MCF 10A (cell line): ENCODE data around the gene NAV1. TPM values are rescaled to one million over a fixed set of nuclear protein-coding genes. Genes with fewer than 3 reads are reported as not detected.

Experiments used
- BruUV-seq: library from RNA; stranded (reverse); fragments of 400-500 nt; replicated peaks from 2 replicates; lab custom pipeline; 2021; lab: Mats Ljungman, UMichigan
- CTCF ChIA-PET: fragments of 300-600 bp; sonication (Branson Sonifier 250); formaldehyde crosslinking; extraction: SDS; loops from one replicate; lab custom pipeline; 2021; ENCODE audit warnings: antibody characterized with exemption, inconsistent platforms; lab: Yijun Ruan, JAX
- POLR2A ChIA-PET: fragments of 300-600, 350-650 bp; sonication (Branson Sonifier 250); formaldehyde crosslinking; extraction: SDS; loops from one replicate; lab custom pipeline; 2020; ENCODE audit warnings: antibody characterized with exemption, inconsistent platforms; lab: Yijun Ruan, JAX
- DNase-seq: peaks from one replicate; pipeline ENCODE4 v3.0.0-alpha.2; 2018; ENCODE audit not compliant: unreplicated experiment
- H3K27ac Mint-ChIP-seq: one replicate; pipeline ENCODE4 v1.8.0; 2022; ENCODE audit warnings: mild to moderate bottlenecking, low read depth, mixed read lengths; ENCODE audit not compliant: unreplicated experiment
- H3K27me3 Mint-ChIP-seq: one replicate; pipeline ENCODE4 v1.8.0; 2022; ENCODE audit warnings: mixed read lengths; ENCODE audit not compliant: insufficient read depth, unreplicated experiment
- H3K36me3 Mint-ChIP-seq: one replicate; pipeline ENCODE4 v1.8.0; 2022; ENCODE audit warnings: mild to moderate bottlenecking, moderate library complexity, mixed read lengths; ENCODE audit not compliant: insufficient read depth, unreplicated experiment
- H3K4me1 Mint-ChIP-seq: one replicate; pipeline ENCODE4 v1.8.0; 2022; ENCODE audit warnings: mixed read lengths; ENCODE audit not compliant: insufficient read depth, unreplicated experiment
- H3K4me3 Mint-ChIP-seq: one replicate; pipeline ENCODE4 v1.8.0; 2022; ENCODE audit warnings: mild to moderate bottlenecking, moderate library complexity, mixed read lengths; ENCODE audit not compliant: unreplicated experiment
- H3K9me3 Mint-ChIP-seq: one replicate; pipeline ENCODE4 v1.8.0; 2022; ENCODE audit warnings: mixed read lengths; ENCODE audit not compliant: unreplicated experiment
- intact Hi-C: fragments of 100-400 bp; cut with micrococcal nuclease; formaldehyde crosslinking; loops from 2 replicates; pipeline ENCODE4 v1.14.1; 2022
- total RNA-seq: library from RNA; stranded (reverse); gene quantifications from 2 replicates; pipeline ENCODE4 v1.2.3, GENCODE V29; 2022
- TF ChIP-seq, protein P1 (sequence below): fragments of 200-600 bp; IDR thresholded peaks from one replicate; pipeline ENCODE4 v1.8.0; 2022; ENCODE audit warnings: antibody characterized with exemption, mild to moderate bottlenecking; ENCODE audit not compliant: unreplicated experiment

Gene NAV1
- total RNA-seq, 1 experiment from 2014 or later: 34.9 TPM

- Mint-ChIP-seq H3K27me3 (no peaks in the 10 kb centered on the region), H3K4me3 (no peak overlapping the region), H3K4me1 (peaks cover 66% of the 10 kb centered on the region), H3K9me3 (no peaks in the 10 kb centered on the region), H3K36me3 (peaks cover 38% of the 10 kb centered on the region), H3K27ac (peak overlapping the region; percentile 84)
- DNase-seq: peak; percentile 45
- TF ChIP-seq, protein P1, sequence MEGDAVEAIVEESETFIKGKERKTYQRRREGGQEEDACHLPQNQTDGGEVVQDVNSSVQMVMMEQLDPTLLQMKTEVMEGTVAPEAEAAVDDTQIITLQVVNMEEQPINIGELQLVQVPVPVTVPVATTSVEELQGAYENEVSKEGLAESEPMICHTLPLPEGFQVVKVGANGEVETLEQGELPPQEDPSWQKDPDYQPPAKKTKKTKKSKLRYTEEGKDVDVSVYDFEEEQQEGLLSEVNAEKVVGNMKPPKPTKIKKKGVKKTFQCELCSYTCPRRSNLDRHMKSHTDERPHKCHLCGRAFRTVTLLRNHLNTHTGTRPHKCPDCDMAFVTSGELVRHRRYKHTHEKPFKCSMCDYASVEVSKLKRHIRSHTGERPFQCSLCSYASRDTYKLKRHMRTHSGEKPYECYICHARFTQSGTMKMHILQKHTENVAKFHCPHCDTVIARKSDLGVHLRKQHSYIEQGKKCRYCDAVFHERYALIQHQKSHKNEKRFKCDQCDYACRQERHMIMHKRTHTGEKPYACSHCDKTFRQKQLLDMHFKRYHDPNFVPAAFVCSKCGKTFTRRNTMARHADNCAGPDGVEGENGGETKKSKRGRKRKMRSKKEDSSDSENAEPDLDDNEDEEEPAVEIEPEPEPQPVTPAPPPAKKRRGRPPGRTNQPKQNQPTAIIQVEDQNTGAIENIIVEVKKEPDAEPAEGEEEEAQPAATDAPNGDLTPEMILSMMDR: no peak
- CTCF ChIA-PET: interaction anchor here (0.6 to 70.3 kb wide), 8 partner anchors 4 to 1248 kb away, joined by 3 to 3816 read pairs (median 4); partner anchors contain the start of genes CSRP1 and PHLDA3
- BruUV-seq: no TSS peak
- POLR2A ChIA-PET: interaction anchor here (1.2 to 11.9 kb wide), 5 partner anchors 8 to 64 kb away, joined by 4 to 257 read pairs (median 6); partner anchors contain the start of gene PHLDA3
- intact Hi-C loops: no loop called here
Observed at GRCh38 chr1:201499795-201500669, 38.9 kb upstream of the NAV1 start.

DNA sequence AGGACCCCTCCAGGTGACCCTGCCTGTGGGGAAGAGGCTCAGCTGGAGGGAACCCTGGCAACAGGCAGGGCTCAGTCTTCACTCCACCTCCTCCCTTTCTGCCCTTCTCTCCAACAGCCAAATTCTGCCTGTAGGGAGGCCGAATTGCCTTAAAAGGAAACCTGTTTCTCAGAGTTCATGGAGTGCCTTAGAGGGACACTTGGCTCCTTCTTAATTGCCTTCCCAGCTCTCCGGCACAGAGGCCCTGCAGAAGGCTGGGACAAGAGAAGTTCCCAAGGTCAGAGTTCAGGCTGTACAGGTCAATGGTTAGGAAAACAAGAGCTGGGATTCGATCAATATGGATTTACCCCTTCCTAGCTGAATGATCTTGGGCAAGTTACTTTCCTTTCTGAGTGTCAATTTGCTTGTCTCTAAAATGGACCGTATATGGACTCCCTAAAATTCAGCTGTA is 38.2 kb upstream of the NAV1 start:
- intact Hi-C loops: no loop called here
- no peak overlapping the region for H3K4me3 Mint-ChIP-seq
- ChIA-PET CTCF (interaction anchor here (0.6 to 70.3 kb wide), 9 partner anchors 4 to 1248 kb away, joined by 3 to 3816 read pairs (median 4); partner anchors contain the start of genes CSRP1 and PHLDA3), POLR2A (interaction anchor here (1.2 to 11.9 kb wide), 5 partner anchors 9 to 65 kb away, joined by 4 to 257 read pairs (median 6); partner anchors contain the start of gene PHLDA3)
- H3K27ac Mint-ChIP-seq: peak overlapping the region; percentile 84
- H3K36me3 Mint-ChIP-seq: peaks cover 32% of the 10 kb centered on the region
- no peaks in the 10 kb centered on the region for H3K27me3 Mint-ChIP-seq
- DNase-seq: no peak
- H3K4me1 Mint-ChIP-seq: peaks cover 69% of the 10 kb centered on the region
- no TSS peak for BruUV-seq
- no peaks in the 10 kb centered on the region for H3K9me3 Mint-ChIP-seq
- TF ChIP-seq, protein P1: no peak

DNA sequence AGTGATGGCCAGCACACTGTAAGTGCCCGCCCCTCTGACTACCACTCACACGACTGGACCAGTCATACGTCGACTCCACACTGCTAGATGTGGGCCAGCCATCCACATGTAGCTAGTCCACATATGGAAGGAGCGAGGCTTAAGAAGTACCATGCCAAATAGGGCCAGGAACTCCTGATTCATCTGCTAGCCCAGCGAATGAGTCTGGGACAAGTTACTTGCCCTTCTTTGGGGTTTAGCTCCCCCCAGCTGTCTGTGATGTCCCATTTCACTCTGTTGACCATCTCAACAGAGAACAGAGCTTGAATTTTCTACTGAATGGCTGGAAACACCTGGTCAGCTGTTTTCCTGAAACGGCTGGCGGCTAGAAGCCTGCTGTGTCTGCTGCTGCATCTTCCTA is 37.8 kb upstream of the NAV1 start:
- BruUV-seq: no TSS peak
- ChIA-PET CTCF (interaction anchor here (0.6 to 70.3 kb wide), 7 partner anchors 3 to 375 kb away, joined by 3 to 3816 read pairs (median 4); partner anchors contain the start of genes CSRP1 and PHLDA3), POLR2A (interaction anchor here (1.2 to 11.9 kb wide), 6 partner anchors 9 to 65 kb away, joined by 4 to 257 read pairs (median 6); partner anchors contain the start of gene PHLDA3)
- Mint-ChIP-seq H3K27ac (peak overlapping the region; percentile 84), H3K9me3 (no peaks in the 10 kb centered on the region), H3K4me3 (no peak overlapping the region), H3K36me3 (peaks cover 28% of the 10 kb centered on the region), H3K27me3 (no peaks in the 10 kb centered on the region), H3K4me1 (peaks cover 70% of the 10 kb centered on the region)
- DNase-seq: no peak
- TF ChIP-seq, protein P1: no peak
- intact Hi-C loops: no loop called here
